HFF-Myc (cell line): ENCODE measurements around the gene ABHD16B.

Experiments used
- DNase-seq: peaks from one replicate; pipeline ENCODE4 v3.0.0-alpha.2; 2011; ENCODE audit warnings: low read depth; ENCODE audit errors: extremely low read depth
- H3K4me3 ChIP-seq: replicated peaks from 2 replicates; pipeline ENCODE4 v1.5.1; 2011; ENCODE audit warnings: low read depth, mild to moderate bottlenecking, control low read depth, low read length
- CTCF ChIP-seq: IDR thresholded peaks from 2 replicates; pipeline ENCODE4 v1.5.1; 2012; ENCODE audit warnings: mild to moderate bottlenecking, low read depth, low read length, control low read depth; ENCODE audit errors: missing control alignments

Gene ABHD16B

GRCh38 chr20:63900413-63900812 is 39.1 kb downstream of the ABHD16B start:
- no peak for DNase-seq
- no peak overlapping the region for H3K4me3 ChIP-seq
- TF ChIP-seq CTCF = no peak

GRCh38 chr20:63903796-63904561 is 42.7 kb downstream of the ABHD16B start:
- DNase-seq = no peak
- H3K4me3 ChIP-seq = no peak overlapping the region
- TF ChIP-seq CTCF = no peak

DNA sequence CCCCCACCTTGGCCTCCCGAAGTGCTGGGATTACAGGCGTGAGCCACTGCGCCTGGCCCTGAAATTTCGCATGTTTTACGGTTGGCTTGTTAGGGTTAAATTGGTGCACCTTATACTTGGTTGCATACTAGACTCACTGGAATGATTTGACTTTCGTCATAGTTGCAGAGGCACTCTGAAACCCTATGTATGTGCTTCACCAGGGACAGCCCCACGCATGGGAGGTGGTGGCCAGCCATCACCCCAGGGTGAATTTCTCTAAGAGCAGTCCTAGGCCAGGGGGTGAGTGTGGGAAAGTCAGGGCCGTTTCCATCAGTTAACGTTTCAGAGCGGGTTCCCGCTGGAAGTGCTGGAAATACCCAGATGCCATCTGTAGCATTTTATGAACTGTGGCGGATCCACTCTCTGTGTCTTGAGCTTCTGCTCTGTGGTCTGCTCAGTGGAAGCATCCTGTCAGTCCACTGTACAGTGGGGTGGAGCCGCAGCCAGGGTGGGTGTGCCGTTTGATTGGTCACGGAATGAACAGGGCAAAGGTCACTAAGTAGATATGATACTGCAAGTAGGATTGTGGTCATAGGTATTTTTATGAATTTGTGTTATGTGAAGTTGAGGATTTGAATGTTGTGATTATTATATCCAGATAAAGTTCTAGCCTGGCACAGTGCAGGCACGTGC is 46.8 kb downstream of the ABHD16B start:
- H3K4me3 ChIP-seq = no peak overlapping the region
- DNase-seq = no peak
- TF ChIP-seq CTCF = no peak

DNA sequence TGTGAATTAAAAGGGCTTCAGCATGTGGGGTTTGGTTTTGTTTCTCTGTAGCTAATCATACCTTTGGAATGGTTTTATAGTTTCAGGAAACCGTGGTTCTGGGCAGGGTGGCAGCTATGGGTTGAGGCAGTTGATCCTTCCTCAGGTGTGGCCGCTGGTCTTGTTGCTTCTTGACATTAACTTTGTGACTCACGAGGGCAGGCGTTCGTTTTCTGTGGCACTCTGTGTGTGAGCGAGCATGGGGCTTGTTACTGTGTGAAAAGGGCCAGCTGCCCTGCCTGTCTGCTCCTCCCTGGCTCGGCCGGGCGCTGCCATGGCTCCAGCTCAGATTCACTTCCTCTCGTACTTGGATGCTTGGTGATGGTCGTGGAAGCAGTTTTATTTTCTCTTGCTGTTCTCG is 49.9 kb downstream of the ABHD16B start:
- no peak for DNase-seq
- no peak for TF ChIP-seq CTCF
- H3K4me3 ChIP-seq = no peak overlapping the region
